VCaP (cell line): Measurements from ENCODE around the gene AADACL3.
"Not testable (repeated sequence)": the region's sequence is repeated elsewhere in the genome, so short reads cannot be mapped to it uniquely, and the experiment has no call there.

Source experiments
- H3K27ac ChIP-seq: fragments of 450-650 bp; 2 replicates; pipeline ENCODE4 v1.5.1; 2017
- CTCF ChIP-seq: fragments of 450-650 bp; conservative IDR thresholded peaks from 2 replicates; pipeline ENCODE4 v1.5.1; 2017; ENCODE audit warnings: mild to moderate bottlenecking, moderate library complexity

Gene AADACL3

GRCh38 chr1:12717301-12717838 lies 1.5 kb downstream of the AADACL3 start:
- H3K27ac ChIP-seq: no peak overlapping the region

GRCh38 chr1:12722626-12723025 lies 6.7 kb downstream of the AADACL3 start:
- H3K27ac ChIP-seq: no peak overlapping the region
- TF ChIP-seq CTCF: no peak

More at GRCh38 chr1:12717301-12717838, 1.5 kb downstream of the AADACL3 start:
- TF ChIP-seq CTCF: no peak

GRCh38 chr1:12728391-12728790 lies 12.5 kb downstream of the AADACL3 start:
- H3K27ac ChIP-seq: no peak overlapping the region
- TF ChIP-seq CTCF: no peak

- TF ChIP-seq CTCF: no peak
- no peak overlapping the region for H3K27ac ChIP-seq
Measured at GRCh38 chr1:12730156-12730555, 14.2 kb downstream of the AADACL3 start.

DNA sequence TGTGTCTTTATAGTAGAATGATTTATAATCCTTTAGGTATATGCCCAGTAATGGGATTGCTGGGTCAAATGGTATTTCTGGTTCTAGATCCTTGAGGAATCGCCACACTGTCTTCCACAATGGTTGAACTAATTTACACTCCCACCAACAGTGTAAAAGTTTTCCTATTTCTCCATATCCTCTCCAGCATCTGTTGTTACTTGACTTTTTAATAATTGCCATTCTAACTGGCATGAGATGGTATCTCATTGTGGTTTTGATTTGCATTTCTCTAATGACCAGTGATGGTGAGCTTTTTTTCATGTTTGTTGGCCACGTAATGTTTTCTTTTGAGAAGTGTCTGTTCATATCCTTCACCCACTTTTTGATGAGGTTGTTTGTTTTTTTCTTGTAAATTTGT lies 15.2 kb downstream of the AADACL3 start:
- not testable (repeated sequence) for H3K27ac ChIP-seq

DNA sequence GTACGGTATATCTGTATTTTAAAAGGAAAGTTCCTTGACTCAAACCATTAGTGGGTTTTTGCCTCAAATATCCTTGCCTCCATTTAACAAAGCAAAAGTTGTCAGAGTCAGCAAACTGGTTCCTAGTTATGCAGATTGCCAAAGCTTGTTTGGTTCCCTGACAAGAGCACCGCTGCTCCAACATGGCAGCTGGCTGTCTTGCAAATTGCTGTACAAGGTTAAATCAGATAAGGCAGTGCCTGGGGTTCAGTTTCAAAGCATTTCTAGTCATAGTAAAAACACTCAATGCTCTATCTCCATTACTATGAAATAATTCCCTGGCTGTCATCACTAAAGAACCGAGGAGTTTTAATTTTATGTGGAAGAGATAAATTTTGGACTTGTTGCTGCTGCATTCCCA lies 18.7 kb downstream of the AADACL3 start:
- TF ChIP-seq CTCF: no peak
- H3K27ac ChIP-seq: no peak overlapping the region

DNA sequence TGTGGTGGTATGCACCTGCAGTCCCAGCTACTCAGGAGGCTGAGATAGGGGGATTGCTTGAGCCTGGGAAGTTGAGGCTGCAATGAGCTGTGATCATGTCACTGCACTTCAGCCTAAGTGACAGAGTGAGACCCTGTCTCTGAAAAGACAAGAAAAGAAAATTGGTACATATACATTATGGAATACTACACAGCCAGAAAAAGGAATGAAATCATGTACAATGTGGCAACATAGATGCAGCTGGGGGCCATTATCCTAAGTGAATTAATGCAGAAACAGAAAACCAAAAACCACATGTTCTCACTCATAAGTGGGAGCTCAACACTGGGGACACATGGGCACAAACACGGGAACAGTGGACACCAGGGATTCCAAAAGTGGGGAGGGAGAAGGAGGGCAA lies 23.0 kb downstream of the AADACL3 start:
- TF ChIP-seq CTCF: no peak
- no peak overlapping the region for H3K27ac ChIP-seq

DNA sequence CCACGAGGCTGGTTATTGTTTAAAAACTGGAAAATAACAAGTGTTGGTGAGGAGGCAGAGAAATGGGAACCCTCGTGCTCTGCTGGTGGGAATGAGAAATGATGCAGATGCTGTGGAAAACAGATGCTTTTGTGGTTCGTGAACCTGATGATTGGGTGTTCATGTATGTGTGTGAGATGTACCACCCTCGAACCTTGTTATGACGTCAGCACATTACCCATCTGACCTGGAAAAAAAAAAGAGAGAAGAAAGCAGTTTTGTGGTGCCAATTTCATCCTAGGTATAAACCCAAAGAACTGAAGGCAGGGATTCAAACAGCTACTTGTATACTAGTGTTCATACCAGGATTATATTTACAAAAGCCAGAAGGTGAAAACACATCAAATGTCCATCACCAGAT lies 23.7 kb downstream of the AADACL3 start:
- H3K27ac ChIP-seq: no peak overlapping the region
- no peak for TF ChIP-seq CTCF
